ENCODE results near the gene STC2. TPM values are rescaled to one million over a fixed set of nuclear protein-coding genes. Genes with fewer than 3 reads are reported as not detected.

Gene STC2
- total RNA-seq, 5 donors from 2014 or later (not counting 1 experiment from before 2014, with no cell fraction given) = 0.47 to 1.2 (median 1.1) TPM; not detected in 2

DNA sequence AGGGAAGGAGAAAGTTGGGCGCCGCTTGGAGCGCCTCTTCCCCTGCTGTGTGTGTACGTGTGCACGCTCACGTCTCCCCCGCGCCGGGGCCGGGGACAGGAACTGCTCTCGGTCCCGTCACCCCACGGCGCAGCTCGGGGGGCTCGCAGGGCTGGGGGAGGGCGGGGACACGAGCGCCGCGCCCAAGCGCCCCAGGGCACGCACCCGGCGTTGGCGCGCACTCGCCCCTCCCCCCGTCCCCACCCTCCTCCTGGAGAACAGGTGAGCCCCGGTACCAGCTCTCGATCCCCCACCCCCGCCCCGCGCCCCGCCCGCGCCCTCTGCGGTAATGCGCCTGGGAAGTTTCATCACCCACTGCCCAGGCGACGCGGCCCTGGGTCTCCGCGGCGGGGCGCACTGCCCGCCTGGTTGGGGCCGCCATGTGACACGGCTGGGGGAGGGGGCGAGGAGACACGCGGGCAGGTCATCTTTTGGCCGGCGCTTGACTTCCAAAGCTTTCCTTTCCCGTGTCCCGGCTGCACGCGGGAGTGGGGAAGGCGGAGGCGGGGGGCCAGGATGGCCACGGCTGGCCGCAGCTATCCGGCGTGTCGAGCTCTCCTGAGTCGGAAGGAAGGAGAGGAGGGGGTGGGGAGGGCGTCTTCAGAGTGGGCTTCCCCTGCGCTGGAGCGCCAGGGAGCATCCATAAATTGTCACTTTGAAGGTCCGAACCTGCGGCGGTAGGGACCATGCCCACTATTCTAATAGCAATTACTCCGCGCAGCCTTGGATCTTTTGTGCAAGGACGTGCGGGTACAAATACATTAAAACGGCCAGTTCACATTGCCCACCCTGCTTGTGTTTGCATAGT is 1.5 kb upstream of the STC2 start:
- no peak overlapping the region for H3K27ac Mint-ChIP-seq
- CTCF ChIA-PET = interaction anchor here in 1 of 2 donors (0.6 kb wide), 2 partner anchors 9 to 301 kb away, joined by 3 to 10 read pairs; no protein-coding TSS in a partner anchor
- DNase-seq = no peak
- ATAC-seq (replicated peaks in 1 of 4) = no peak
- no peak overlapping the region for H3K4me3 ChIP-seq (ENCODE audit: control insufficient read depth in 1 of 2, extremely low read depth in 1 of 2, low read length in 1 of 2)
- peak overlapping the region in 2 of 3 donors; percentile 44 to 62 for H3K4me3 Mint-ChIP-seq
- H3K4me1 Mint-ChIP-seq = peaks cover 20 to 26% (median 25%) of the 10 kb centered on the region in 3 donors
- peaks cover 0 to 24% of the 10 kb centered on the region in 2 experiments for H3K4me1 ChIP-seq (ENCODE audit: control insufficient read depth in 1 of 2, extremely low read depth in 1 of 2, insufficient read depth in 2 of 2, low read length in 2 of 2)
- 7% methylated on average over 64 of the region's 77 CpGs for WGBS (ENCODE audit: insufficient coverage)
- no peaks in the 10 kb centered on the region for H3K36me3 Mint-ChIP-seq
- peaks cover 13 to 64% of the 10 kb centered on the region in 2 experiments for H3K27me3 ChIP-seq (replicated peaks in 1 of 2; ENCODE audit: control insufficient read depth in 2 of 2, extremely low read depth in 1 of 2, insufficient read depth in 2 of 2, low read length in 1 of 2)
- H3K27ac ChIP-seq (ENCODE audit: low read length) = no peak overlapping the region
- no peaks in the 10 kb centered on the region for H3K36me3 ChIP-seq (ENCODE audit: control insufficient read depth in 2 of 2, extremely low read depth in 1 of 2, insufficient read depth in 1 of 2, low read length in 1 of 2)
- H3K9me3 Mint-ChIP-seq = no peaks in the 10 kb centered on the region
- POLR2A ChIA-PET = no interaction called here
- no peaks in the 10 kb centered on the region for H3K9me3 ChIP-seq
- H3K27me3 Mint-ChIP-seq = peaks cover 50 to 68% of the 10 kb centered on the region in 2 donors

DNA sequence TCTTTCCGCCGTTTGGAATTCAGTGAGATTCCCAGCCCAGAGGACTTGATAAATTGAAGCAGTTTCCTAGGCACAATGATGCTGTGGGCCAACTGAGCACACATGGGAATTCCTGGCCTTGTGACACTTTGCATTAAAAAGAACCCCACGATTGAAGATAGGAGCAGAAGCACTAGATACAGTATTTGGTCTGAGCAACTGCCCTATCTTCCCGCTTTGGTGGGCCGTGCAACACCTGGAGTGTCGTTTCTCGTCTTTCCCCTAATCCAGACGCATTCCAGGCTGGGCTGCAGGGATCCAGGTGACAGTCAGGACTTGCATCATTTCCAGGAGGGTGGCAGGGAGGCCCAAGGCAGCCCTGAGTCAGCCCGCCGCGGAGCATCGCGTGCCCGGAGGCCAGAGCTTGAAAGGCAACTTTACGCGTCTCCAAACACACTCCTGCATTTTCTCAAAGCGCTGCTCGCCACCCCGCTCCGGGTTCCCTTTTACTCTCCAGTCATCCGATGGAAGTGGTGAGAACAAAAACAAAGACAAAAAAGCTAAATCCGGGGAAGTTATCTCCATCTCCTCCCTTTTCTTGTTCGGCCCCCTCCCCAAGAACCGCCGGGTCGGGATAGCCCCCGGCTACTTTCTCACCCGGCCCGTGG is 753 bp upstream of the STC2 start:
- H3K9me3 Mint-ChIP-seq = no peaks in the 10 kb centered on the region
- H3K9me3 ChIP-seq = no peaks in the 10 kb centered on the region
- peaks cover 13 to 70% of the 10 kb centered on the region in 2 experiments for H3K27me3 ChIP-seq (replicated peaks in 1 of 2; ENCODE audit: control insufficient read depth in 2 of 2, extremely low read depth in 1 of 2, insufficient read depth in 2 of 2, low read length in 1 of 2)
- ChIA-PET POLR2A (no interaction called here), CTCF (interaction anchor here in 1 of 2 donors (0.6 kb wide), 1 partner anchor 10 kb away, joined by 3 read pairs; no protein-coding TSS in a partner anchor)
- no peaks in the 10 kb centered on the region for H3K36me3 Mint-ChIP-seq
- no peak overlapping the region for H3K27ac ChIP-seq (ENCODE audit: low read length)
- WGBS (ENCODE audit: insufficient coverage) = 7% methylated on average over 26 of the region's 29 CpGs
- H3K27ac Mint-ChIP-seq = no peak overlapping the region
- H3K4me1 ChIP-seq (ENCODE audit: control insufficient read depth in 1 of 2, extremely low read depth in 1 of 2, insufficient read depth in 2 of 2, low read length in 2 of 2) = peaks cover 0 to 24% of the 10 kb centered on the region in 2 experiments
- peaks cover 23 to 34% (median 33%) of the 10 kb centered on the region in 3 donors for H3K4me1 Mint-ChIP-seq
- ATAC-seq (replicated peaks in 1 of 4) (no peak), DNase-seq (no peak)
- H3K36me3 ChIP-seq (ENCODE audit: control insufficient read depth in 2 of 2, extremely low read depth in 1 of 2, insufficient read depth in 1 of 2, low read length in 1 of 2) = no peaks in the 10 kb centered on the region
- H3K4me3 Mint-ChIP-seq = peak overlapping the region; percentile 21 to 62 (median 44)
- H3K4me3 ChIP-seq (ENCODE audit: control insufficient read depth in 1 of 2, extremely low read depth in 1 of 2, low read length in 1 of 2) = no peak overlapping the region
- H3K27me3 Mint-ChIP-seq = peaks cover 57 to 75% of the 10 kb centered on the region in 2 donors

DNA sequence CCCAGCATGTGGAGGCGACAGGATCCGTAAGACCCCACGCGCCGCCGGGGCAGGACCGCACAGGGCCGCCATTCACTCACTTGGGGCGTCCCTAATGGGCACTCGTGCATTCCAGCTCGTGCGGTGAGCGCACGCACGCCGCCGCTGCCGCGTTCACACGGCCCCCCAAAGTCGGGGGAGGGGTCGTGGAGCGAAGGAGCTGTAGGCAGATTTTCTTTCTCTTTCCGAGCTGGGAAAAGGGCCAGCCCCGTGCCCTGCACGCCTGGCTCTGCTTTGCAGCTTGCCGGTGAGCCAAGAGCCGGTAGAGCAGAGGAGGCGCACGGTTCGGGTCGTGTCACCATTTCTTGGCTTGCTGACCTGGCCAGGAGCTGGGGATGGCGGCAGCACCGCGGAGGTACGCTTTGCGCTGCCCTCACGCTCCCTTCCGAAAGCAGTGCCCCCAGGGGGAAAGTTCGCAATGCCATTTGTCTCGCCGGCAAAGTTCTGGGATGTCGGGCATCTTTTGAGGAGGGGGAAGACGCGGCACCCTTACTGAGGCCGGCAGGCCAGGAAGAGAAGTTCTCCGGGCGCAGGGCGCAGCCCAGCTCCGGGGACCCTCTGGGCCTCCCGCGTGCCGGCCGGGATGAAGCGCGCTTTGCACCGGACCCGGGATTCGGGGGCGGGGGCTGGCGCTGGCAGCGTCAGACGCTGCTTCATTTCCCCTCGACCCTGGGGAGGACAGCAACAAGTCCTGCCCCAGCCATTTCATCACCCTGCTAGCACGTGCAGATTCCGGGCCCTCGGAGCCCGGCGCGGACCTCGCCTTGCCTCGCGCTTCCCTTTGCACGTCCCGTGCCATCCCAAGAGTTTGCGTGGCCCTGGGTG is 898 bp downstream of the STC2 start:
- Mint-ChIP-seq H3K9me3 (no peaks in the 10 kb centered on the region), H3K4me1 (peaks cover 26 to 36% (median 36%) of the 10 kb centered on the region in 3 donors), H3K36me3 (no peaks in the 10 kb centered on the region), H3K27ac (no peak overlapping the region), H3K27me3 (peaks cover 52 to 85% of the 10 kb centered on the region in 2 donors), H3K4me3 (peak overlapping the region in 1 of 3 donors; percentile 62)
- ATAC-seq (replicated peaks in 1 of 4) = no peak
- Histone ChIP-seq H3K4me1 (ENCODE audit: control insufficient read depth in 1 of 2, extremely low read depth in 1 of 2, insufficient read depth in 2 of 2, low read length in 2 of 2) (peaks cover 0 to 24% of the 10 kb centered on the region in 2 experiments), H3K27ac (ENCODE audit: low read length) (no peak overlapping the region), H3K36me3 (ENCODE audit: control insufficient read depth in 2 of 2, extremely low read depth in 1 of 2, insufficient read depth in 1 of 2, low read length in 1 of 2) (no peaks in the 10 kb centered on the region), H3K27me3 (replicated peaks in 1 of 2; ENCODE audit: control insufficient read depth in 2 of 2, extremely low read depth in 1 of 2, insufficient read depth in 2 of 2, low read length in 1 of 2) (peaks cover 13 to 80% of the 10 kb centered on the region in 2 experiments), H3K4me3 (ENCODE audit: control insufficient read depth in 1 of 2, extremely low read depth in 1 of 2, low read length in 1 of 2) (no peak overlapping the region), H3K9me3 (no peaks in the 10 kb centered on the region)
- no peak for DNase-seq
- 3% methylated on average over 76 of the region's 76 CpGs for WGBS (ENCODE audit: insufficient coverage)
- ChIA-PET POLR2A (no interaction called here), CTCF (no interaction called here)

DNA sequence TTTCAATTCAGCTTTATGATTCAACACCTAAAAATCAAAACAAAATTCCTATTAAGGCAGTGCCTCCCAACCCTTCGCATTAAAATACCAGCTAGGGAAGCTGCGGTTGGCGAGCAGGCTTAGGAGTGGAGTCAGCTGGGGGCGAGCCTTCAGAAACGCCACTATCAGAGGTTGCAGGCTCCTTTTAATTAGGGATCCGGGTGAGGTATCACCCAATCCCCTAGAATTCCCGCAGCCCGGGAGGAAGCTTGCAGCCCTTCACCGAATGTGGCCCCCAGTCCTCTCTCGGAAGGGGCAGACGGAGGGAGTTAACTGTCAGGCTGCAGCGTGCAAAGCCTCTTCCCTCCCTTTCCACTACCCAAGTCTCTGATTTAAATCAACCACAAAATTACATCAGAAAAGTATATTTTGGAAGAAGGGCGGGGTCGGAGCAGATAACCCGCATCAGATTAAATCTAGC is 1.7 kb downstream of the STC2 start:
- H3K27ac ChIP-seq (ENCODE audit: low read length) = no peak overlapping the region
- H3K36me3 Mint-ChIP-seq = no peaks in the 10 kb centered on the region
- no peaks in the 10 kb centered on the region for H3K36me3 ChIP-seq (ENCODE audit: control insufficient read depth in 2 of 2, extremely low read depth in 1 of 2, insufficient read depth in 1 of 2, low read length in 1 of 2)
- ATAC-seq (replicated peaks in 1 of 4) (no peak), DNase-seq (no peak)
- H3K27me3 Mint-ChIP-seq = peaks cover 46 to 79% of the 10 kb centered on the region in 2 donors
- H3K4me3 ChIP-seq (ENCODE audit: control insufficient read depth in 1 of 2, extremely low read depth in 1 of 2, low read length in 1 of 2) = no peak overlapping the region
- 6% methylated on average over 4 of the region's 15 CpGs for WGBS (ENCODE audit: insufficient coverage)
- H3K27me3 ChIP-seq (replicated peaks in 1 of 2; ENCODE audit: control insufficient read depth in 2 of 2, extremely low read depth in 1 of 2, insufficient read depth in 2 of 2, low read length in 1 of 2) = peaks cover 10 to 74% of the 10 kb centered on the region in 2 experiments
- POLR2A ChIA-PET = no interaction called here
- H3K27ac Mint-ChIP-seq = no peak overlapping the region
- H3K4me1 Mint-ChIP-seq = peaks cover 23 to 34% (median 28%) of the 10 kb centered on the region in 3 donors
- CTCF ChIA-PET = no interaction called here
- H3K4me1 ChIP-seq (ENCODE audit: control insufficient read depth in 1 of 2, extremely low read depth in 1 of 2, insufficient read depth in 2 of 2, low read length in 2 of 2) = peaks cover 0 to 20% of the 10 kb centered on the region in 2 experiments
- H3K9me3 Mint-ChIP-seq = no peaks in the 10 kb centered on the region
- no peaks in the 10 kb centered on the region for H3K9me3 ChIP-seq
- H3K4me3 Mint-ChIP-seq = peak overlapping the region in 2 of 3 donors; percentile 21 to 62

DNA sequence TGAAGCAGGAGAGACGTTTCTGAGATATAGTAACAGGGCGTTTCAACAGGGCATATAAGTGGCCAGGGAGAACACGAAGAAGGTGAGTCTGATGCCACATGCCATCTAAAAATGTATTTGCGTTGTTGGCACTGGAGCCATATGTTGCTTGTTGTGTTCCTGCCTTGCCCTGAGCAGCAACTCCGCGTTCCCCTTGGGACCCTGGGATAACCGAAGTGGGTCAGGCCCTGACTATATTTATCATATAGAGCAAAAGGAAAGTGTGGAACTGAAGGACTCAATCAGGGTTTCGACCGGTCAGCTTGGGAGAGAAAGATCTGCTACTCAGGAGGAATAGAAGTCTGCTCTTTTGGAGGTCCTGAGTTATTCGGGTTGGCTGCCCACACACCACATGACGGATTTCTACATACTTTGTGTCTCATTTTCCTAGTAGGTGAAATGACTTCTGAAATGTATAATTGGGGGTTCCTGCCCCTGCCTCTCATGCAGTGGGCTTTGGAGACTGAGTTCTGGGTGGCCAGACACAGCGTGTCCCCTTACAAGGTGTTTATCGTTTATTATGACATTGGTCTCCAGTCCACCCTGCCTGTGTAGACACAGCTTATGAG is 3.0 kb downstream of the STC2 start:
- no peak overlapping the region for H3K4me3 ChIP-seq (ENCODE audit: control insufficient read depth in 1 of 2, extremely low read depth in 1 of 2, low read length in 1 of 2)
- no peak overlapping the region for H3K27ac Mint-ChIP-seq
- CTCF ChIA-PET = no interaction called here
- 84% methylated on average over 8 of the region's 13 CpGs for WGBS (ENCODE audit: insufficient coverage)
- no peaks in the 10 kb centered on the region for H3K9me3 ChIP-seq
- H3K27ac ChIP-seq (ENCODE audit: low read length) = no peak overlapping the region
- no peaks in the 10 kb centered on the region for H3K36me3 ChIP-seq (ENCODE audit: control insufficient read depth in 2 of 2, extremely low read depth in 1 of 2, insufficient read depth in 1 of 2, low read length in 1 of 2)
- DNase-seq = no peak
- H3K4me3 Mint-ChIP-seq = no peak overlapping the region
- H3K27me3 ChIP-seq (replicated peaks in 1 of 2; ENCODE audit: control insufficient read depth in 2 of 2, extremely low read depth in 1 of 2, insufficient read depth in 2 of 2, low read length in 1 of 2) = peaks cover 9 to 70% of the 10 kb centered on the region in 2 experiments
- H3K9me3 Mint-ChIP-seq = no peaks in the 10 kb centered on the region
- peaks cover 0 to 20% of the 10 kb centered on the region in 2 experiments for H3K4me1 ChIP-seq (ENCODE audit: control insufficient read depth in 1 of 2, extremely low read depth in 1 of 2, insufficient read depth in 2 of 2, low read length in 2 of 2)
- peaks cover 51 to 77% of the 10 kb centered on the region in 2 donors for H3K27me3 Mint-ChIP-seq
- ATAC-seq (replicated peaks in 1 of 4) = no peak
- no peaks in the 10 kb centered on the region for H3K36me3 Mint-ChIP-seq
- peaks cover 23 to 34% (median 27%) of the 10 kb centered on the region in 3 donors for H3K4me1 Mint-ChIP-seq
- POLR2A ChIA-PET = interaction anchor here in 1 of 2 donors (0.9 kb wide), 1 partner anchor 27 kb away, joined by 3 read pairs; no protein-coding TSS in a partner anchor

All from T-cell (primary cell).